GM12892 (cell line): Measurements from ENCODE around the gene PNRC1.

ENCODE experiments used
- POLR2A ChIP-seq: IDR thresholded peaks from 2 replicates; pipeline ENCODE4 v1.6.1; 2011; ENCODE audit warnings: low read depth, low read length, control low read depth
- POLR2AphosphoS5 ChIP-seq: IDR thresholded peaks from 2 replicates; pipeline ENCODE4 v1.6.1; 2011; ENCODE audit warnings: low read depth, low read length, control low read depth
- TAF1 ChIP-seq: IDR thresholded peaks from 2 replicates; pipeline ENCODE4 v1.6.1; 2011; ENCODE audit warnings: low read depth, mild to moderate bottlenecking, control low read depth, low read length, borderline replicate concordance

DNA sequence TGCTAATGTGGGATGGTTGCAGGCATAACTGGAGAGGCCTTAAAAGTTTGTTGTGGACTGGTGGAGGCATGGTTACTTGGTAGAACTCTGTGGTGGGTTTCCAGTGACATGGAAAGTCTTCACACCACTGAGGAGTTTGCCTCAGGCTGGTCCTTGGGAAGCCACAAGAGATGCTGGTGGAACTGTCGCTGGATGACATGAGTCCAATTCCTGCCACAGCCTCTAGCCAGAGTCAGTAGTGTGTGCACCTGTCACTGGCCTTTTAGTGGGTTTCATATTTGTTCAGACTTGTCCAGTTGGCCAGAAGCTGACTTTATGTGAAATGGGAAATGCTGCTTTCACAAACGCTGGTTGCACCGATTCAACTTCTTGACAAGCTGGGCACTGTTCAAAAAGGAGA, 51.0 kb downstream of the PNRC1 start:
- TF ChIP-seq POLR2A: no peak
- no peak for TF ChIP-seq POLR2AphosphoS5
- no peak for TF ChIP-seq TAF1
